Peyer's patch (tissue), 4 donors: ENCODE data around the gene ATMIN.

Source experiments
- POLR2A ChIP-seq, 2 donors: fragments of 450-650 bp; IDR thresholded peaks; one replicate each; pipeline ENCODE4 v1.5.1; 2017; ENCODE audit warnings: antibody characterized with exemption in 2 of 2, mild to moderate bottlenecking in 2 of 2, moderate library complexity in 2 of 2
- TF ChIP-seq, protein P1 (sequence below), 6 experiments: fragments of 450-650 bp in 4 of 6; fragments of 200-600 bp in 2 of 6; sonication (generic) in 1 of 6; IDR thresholded peaks; one replicate each; pipeline ENCODE4 v1.5.1; 2017 to 2019; ENCODE audit warnings: antibody characterized with exemption in 6 of 6, mild to moderate bottlenecking in 3 of 6, moderate library complexity in 1 of 6

DNA sequence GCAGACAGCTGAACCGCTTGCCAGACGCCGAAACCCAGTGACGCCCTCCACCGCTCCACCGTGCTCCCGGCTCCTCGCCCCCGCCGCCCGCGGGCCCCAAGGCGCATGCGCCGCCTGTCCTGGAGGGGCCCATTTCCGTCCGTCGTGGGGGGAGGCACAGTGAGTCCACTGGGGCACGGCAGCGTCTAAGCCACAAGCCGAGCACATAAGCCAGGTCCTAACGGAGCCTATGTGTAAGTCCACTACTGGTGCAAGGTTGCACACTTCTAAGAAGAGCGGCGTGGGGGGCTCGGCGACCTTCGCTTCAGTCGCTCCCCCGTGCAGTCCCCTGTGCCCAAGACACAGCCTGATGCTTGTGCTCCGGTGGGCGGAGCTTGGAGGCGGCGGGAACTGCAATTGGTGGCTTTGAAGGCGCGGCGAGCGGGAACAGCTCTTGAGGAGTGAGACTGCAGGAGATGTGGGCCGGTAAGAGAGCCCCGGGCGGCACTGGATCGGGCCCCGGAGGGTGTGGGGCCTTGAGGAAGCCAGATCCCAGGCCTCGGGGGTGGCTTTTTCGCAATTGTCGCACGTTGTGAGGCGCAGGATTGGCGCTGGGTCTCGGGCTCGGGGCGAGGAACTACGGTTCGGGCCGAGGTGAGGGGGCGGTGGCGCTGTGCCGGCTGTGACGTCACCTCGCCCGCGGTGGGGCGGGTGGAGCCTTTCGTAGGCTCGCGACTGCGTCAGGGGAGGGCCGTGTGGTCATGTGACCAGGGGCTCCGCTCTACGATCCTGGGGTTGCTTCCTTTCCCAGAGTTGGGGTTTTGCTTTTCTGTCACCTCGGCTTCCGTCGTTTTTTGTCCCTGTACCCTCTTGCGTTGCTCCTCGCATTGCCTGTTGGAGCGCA is 28.6 kb upstream of the ATMIN start, which contains the start of the genes CENPN and CMC2:
- TF ChIP-seq, protein P1, sequence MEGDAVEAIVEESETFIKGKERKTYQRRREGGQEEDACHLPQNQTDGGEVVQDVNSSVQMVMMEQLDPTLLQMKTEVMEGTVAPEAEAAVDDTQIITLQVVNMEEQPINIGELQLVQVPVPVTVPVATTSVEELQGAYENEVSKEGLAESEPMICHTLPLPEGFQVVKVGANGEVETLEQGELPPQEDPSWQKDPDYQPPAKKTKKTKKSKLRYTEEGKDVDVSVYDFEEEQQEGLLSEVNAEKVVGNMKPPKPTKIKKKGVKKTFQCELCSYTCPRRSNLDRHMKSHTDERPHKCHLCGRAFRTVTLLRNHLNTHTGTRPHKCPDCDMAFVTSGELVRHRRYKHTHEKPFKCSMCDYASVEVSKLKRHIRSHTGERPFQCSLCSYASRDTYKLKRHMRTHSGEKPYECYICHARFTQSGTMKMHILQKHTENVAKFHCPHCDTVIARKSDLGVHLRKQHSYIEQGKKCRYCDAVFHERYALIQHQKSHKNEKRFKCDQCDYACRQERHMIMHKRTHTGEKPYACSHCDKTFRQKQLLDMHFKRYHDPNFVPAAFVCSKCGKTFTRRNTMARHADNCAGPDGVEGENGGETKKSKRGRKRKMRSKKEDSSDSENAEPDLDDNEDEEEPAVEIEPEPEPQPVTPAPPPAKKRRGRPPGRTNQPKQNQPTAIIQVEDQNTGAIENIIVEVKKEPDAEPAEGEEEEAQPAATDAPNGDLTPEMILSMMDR (IDR thresholded peaks at IDR 0.05): peak in 3 of 6 experiments; percentile 11 to 26 (median 14)
- peak; percentile 78 to 87 for TF ChIP-seq POLR2A (IDR thresholded peaks at IDR 0.05)
